Effector CD8-positive, alpha-beta T cell (primary cell): ENCODE data around the gene NDUFB8.

Experiments
- DNase-seq: peaks from one replicate; lab custom pipeline; 2025; lab: John Stamatoyannopoulos, UW

NDUFB8 gene

DNA sequence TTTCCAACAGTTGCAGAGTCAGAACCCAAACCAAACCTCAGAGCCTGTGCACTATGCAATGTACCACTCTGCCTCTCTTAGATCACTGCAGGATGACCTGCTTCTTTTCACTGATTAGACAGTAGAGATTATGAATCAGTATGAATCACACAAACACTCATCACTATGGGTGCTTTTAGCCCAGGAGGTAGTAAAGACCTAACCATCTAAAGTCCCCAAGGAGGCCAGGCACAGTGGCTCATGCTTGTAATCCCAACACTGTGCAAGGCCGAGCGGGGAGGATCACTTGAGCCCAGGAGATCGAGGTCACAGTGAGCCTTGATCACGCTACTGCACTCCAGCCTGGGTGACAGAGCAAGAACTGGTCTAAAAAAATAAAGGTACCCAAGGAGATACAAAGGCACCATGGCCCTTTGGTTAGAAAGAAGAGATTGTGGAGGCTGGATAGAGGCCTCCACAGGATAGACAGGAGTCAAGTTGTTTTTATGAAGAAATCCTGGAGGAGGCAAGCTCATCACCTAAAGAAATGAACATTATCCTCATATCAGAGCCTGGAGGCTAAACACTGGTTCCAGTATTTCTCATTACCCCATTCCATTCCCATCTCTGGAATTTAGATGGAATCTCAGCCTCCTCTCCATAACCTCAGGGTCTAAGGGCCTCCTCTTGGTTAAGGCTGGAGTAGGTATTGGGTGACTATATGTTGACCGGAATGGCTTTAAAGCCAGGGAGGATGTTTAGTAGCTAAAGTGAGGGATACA is 22.9 kb downstream of the NDUFB8 start:
- DNase-seq: no peak

- no peak for DNase-seq
Observed at GRCh38 chr10:100505164-100505563, 24.5 kb downstream of the NDUFB8 start.

DNA sequence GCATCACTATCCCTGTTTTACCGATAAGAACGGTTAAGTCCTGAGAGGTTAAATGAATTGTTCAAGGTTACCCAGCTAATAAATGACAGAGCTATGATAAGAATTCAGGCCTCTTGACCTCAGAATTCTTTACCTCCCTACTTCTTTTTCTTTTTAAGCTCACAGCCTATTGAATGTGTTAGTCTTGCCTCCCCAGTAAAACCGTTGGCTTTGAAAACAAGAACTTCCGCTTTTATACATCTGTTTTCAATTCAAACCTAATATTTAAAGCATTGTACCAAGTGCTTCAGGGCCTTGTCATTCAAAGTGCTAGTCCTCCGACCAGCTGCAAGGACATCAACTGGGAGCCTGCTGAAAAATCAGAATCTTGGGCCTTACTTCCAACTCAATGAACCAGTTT is 25.6 kb downstream of the NDUFB8 start:
- DNase-seq: no peak

- no peak for DNase-seq
Observed at GRCh38 chr10:100502926-100503494, 26.7 kb downstream of the NDUFB8 start.

DNA sequence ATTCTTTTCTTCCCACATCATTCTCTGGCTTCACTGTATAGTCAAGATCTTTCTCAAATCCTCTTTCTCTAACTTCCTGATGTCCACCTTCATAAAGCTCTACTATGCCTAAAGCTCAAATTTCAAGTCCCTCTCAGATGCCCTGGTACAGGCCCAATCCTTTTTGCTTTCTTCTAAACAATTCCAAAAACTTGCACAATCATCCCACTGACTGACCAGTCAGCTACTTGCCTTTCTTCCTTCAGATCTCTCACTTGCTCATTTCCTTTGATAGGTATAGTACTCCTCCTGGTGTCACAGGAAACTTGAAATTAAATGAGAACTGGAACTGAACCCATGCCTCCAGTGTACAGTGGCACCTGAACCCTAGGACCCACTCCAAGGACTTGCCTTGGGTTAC is 28.2 kb downstream of the NDUFB8 start:
- no peak for DNase-seq

GRCh38 chr10:100498059-100498458 is 31.6 kb downstream of the NDUFB8 start:
- DNase-seq: no peak

DNA sequence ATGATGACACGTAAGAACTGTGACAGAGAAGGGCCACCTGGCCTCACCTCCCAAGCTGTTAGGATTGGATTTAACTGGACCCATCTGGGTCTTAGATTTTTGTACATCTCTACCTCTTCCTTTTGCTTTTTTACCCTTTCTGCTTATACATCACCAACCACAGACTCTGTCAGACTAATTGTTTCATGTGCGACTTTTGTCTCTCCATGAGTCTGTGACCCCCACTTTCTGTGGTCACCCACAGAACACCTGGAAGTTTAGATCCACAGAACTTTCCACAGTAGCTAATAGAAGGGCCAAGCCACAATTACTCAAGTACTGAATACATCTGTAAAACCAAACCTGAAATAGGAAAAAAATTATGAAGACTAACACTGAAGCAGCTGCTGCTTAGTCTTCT is 33.1 kb downstream of the NDUFB8 start:
- DNase-seq: no peak

DNA sequence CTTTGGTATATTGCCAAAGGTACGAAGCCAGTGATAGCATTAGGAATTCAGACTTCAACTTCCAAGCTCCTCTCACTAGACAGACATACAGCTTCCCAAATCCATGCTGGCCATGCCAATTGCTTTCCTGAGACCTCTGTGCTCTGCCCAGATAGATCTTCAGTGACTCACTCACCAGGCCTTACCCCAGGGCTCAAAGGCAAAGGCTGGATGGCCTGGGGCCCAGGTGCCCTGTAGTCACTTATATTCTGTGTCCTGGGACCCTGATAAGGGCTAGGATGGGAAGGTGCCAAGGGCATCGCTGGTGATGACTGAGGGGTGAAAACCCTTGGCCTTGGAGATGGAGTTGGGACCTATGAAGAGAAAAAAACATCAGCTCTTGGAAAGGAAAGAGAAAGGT is 39.1 kb downstream of the NDUFB8 start:
- DNase-seq: no peak

DNA sequence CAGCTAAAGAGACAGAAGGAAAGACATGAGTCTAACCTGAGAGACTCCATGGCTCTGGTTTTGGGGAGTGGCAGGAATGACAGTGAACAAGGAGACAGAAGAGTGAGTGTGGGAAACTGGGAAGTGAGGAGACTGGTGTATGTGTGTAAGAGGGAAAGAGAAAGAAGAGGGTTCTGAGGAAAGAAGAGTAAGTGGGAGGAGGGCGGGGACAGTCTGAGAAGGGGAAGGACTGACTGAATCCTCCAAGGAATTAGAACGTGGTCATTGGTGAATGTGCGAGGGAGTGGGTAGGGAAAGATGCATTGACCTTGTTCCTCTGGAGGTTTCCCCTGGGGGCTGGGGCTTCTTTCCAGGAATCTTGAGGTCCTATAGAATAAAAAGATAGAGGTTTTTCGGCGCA is 40.3 kb downstream of the NDUFB8 start:
- DNase-seq: no peak

- DNase-seq: no peak
Observed at GRCh38 chr10:100487529-100487928, 42.1 kb downstream of the NDUFB8 start.

- DNase-seq: no peak
Observed at GRCh38 chr10:100485801-100486495, 43.7 kb downstream of the NDUFB8 start.

DNA sequence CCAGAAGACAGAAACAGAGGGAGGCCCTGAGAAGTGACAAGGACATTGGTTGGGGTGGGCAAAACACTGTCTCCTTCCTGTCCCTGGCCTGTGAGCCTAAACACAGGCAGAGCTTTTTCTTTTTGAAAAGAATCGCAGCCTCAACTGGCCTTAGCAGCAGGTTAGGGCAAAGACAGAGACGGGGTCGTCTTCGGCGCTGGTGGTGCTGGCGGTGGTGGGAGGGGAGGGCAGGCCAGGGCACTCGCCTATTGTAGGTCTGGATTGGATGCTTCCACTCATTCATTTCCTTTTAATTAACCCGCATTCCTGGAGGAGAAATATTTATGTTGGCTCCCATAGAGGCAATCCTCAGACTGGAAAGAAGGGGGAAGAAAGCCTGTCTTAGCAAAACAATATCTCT is 44.3 kb downstream of the NDUFB8 start:
- DNase-seq: no peak

DNA sequence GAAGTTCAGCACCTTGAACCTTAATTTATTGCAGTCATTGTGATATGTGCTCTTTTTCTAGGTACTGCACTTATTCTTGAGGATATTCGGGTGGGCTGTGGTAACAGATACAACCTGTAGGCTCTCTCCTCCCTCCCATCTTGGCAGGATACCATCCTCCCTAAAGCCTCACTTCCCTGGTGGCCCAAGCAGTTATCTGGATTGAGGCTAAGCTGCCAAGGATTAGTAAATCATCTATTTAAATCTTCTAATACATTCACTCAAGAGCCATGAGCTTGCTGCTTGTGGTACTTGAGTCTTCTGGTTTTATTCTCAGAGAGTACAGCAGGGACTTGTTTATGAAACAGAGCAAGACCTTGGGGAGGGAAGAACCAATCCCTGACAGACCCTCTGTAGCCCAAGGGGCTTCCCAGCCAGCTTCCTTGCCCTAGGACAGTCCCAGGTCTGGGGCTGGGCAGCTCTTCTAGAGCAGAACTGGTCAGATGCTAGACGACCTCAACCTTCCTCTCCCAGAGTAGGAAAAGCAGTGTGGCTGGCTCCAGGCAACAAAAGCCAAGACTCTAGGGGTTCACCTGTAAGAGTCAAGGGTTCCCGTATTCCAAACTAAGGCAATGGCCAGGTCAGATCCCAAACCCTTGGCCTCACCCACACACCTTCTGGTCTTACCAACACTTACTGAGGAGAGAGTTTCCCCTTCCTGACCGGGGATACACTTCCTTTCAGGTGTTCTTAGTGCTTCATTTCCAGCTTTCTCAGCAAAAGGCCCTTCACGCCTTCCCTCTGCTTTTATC is 45.6 kb downstream of the NDUFB8 start:
- DNase-seq: no peak

- DNase-seq: no peak
Observed at GRCh38 chr10:100482834-100483185, 46.9 kb downstream of the NDUFB8 start.

GRCh38 chr10:100482181-100482833 is 47.4 kb downstream of the NDUFB8 start:
- peak; percentile 44 for DNase-seq

DNA sequence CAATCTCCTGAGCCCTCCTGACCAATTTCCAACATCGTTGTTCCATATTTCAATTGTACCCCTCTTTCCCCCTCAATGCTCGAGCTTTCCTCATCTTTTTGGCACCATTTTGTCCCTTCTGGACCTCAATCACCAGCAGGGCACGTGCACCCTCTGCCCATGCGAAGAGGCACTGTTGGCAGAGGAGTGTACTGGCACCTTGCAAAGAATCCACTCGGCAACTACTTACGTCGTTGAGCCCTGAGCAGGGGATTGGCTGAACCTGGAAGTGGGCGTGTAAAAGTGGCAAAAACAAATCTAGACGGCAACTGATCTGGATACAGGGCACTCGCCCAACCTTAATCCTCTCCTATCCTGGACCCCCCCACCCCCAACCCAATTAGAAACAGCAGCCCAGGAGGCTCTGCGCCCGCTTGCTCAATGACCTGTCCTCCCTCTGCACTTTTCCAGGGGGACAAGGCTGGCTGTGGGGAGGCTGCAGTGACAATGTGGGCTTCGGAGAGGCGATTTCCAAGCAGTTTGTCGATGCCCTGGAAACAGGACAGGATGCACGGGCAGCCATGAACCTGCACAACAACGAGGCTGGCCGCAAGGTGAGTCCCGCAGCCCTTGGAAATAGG is 48.1 kb downstream of the NDUFB8 start:
- peak; percentile 92 for DNase-seq

DNA sequence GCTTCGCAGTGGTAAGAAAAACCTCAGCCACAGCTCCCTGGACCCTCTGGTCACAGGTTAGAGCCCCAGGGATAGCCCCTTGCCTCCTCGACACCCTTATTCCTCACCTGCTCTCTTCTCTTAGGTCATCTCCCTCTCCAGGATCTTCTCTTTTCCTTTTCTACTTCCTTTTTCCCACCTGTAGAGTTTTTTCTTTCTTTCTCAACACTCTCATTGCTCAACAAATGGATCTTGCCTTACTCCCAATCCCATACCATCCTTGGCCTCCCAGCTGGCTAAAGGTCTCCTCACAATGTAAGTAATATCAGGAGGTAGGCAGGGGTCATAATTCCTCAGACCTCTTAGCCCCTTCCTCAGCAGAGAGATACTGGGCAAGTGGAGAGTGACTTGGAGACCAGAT is 49.7 kb downstream of the NDUFB8 start:
- no peak for DNase-seq

- no peak for DNase-seq
Observed at GRCh38 chr10:100479037-100479436, 50.6 kb downstream of the NDUFB8 start.

DNA sequence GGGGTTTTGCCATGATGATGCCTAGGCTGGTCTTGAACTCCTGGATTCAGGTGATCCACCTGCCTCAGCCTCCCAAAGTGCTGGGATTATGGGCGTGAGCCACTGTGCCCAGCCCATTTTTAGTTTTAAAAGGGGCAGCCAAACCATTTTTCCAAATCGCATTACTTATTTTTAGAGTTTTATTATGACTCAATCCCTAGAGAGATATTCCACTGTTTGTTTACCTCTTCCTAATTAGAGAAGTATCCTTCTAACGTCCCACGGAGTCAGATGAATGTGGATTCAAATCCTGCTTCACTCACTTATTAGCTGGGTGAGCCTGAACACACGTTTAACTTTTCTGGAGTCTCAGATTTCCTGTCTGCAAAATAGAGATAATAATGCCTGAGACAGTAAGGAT is 51.7 kb downstream of the NDUFB8 start:
- DNase-seq: no peak
